CD4-positive, alpha-beta memory T cell (primary cell): ENCODE results near the gene LIPG. TPM values are rescaled to one million over a fixed set of nuclear protein-coding genes. Genes with fewer than 3 reads are reported as not detected.

ENCODE experiments used
- CTCF ChIA-PET: fragments of 350-600 bp; sonication (Branson Sonifier 250); formaldehyde crosslinking; loops from one replicate; lab custom pipeline; 2021; ENCODE audit warnings: inconsistent platforms; ENCODE audit not compliant: partially characterized antibody; lab: Charles Lee
- POLR2A ChIA-PET: fragments of 350-600 bp; sonication (Branson Sonifier 250); formaldehyde crosslinking; loops from one replicate; lab custom pipeline; 2021; ENCODE audit not compliant: partially characterized antibody; lab: Charles Lee
- DNase-seq, 5 donors: peaks; one replicate each; pipeline versions ENCODE4 v3.0.0 to v3.0.0-alpha.2; 2020 to 2022; ENCODE audit warnings: mixed read lengths in 1 of 5
- H3K27ac ChIP-seq: one replicate; pipeline ENCODE4 v1.7.0; 2013; ENCODE audit warnings: low read depth, low read length
- H3K27me3 ChIP-seq: 2 replicates; pipeline ENCODE4 v1.7.0; 2013; ENCODE audit warnings: mild to moderate bottlenecking, low read length, moderate library complexity; ENCODE audit not compliant: insufficient read depth
- H3K36me3 ChIP-seq: 2 replicates; pipeline ENCODE4 v1.7.0; 2013; ENCODE audit warnings: mild to moderate bottlenecking, low read length, moderate library complexity; ENCODE audit not compliant: insufficient read depth
- H3K4me1 ChIP-seq: 2 replicates; pipeline ENCODE4 v1.7.0; 2013; ENCODE audit warnings: mild to moderate bottlenecking, low read length, moderate library complexity; ENCODE audit not compliant: insufficient read depth
- H3K4me3 ChIP-seq, 2 donors: one replicate each; pipeline ENCODE4 v1.7.0; 2013; ENCODE audit warnings: low read length in 2 of 2, mild to moderate bottlenecking in 1 of 2
- H3K9me3 ChIP-seq, 2 donors: one replicate each; pipeline ENCODE4 v1.7.0; 2013; ENCODE audit warnings: low read length in 2 of 2, control low read depth in 1 of 2; ENCODE audit not compliant: control insufficient read depth in 1 of 2
- H3K27ac Mint-ChIP-seq, 7 donors: one replicate each; pipeline ENCODE4 v1.8.0; 2020 to 2021; ENCODE audit warnings: mixed read lengths in 7 of 7, mild to moderate bottlenecking in 6 of 7, inconsistent platforms in 3 of 7, moderate library complexity in 3 of 7
- H3K27me3 Mint-ChIP-seq, 2 donors: one replicate each; pipeline ENCODE4 v1.8.0; 2020 to 2021; ENCODE audit warnings: mixed read lengths in 2 of 2
- H3K36me3 Mint-ChIP-seq, 2 donors: one replicate each; pipeline ENCODE4 v1.8.0; 2020 to 2021; ENCODE audit warnings: mixed read lengths in 2 of 2, inconsistent platforms in 1 of 2, mild to moderate bottlenecking in 1 of 2
- H3K4me1 Mint-ChIP-seq, 4 donors: one replicate each; pipeline ENCODE4 v1.8.0; 2020 to 2021; ENCODE audit warnings: mixed read lengths in 4 of 4, mild to moderate bottlenecking in 1 of 4
- H3K4me3 Mint-ChIP-seq, 8 donors: one replicate each; pipeline ENCODE4 v1.8.0; 2020 to 2021; ENCODE audit warnings: mixed read lengths in 8 of 8, mild to moderate bottlenecking in 7 of 8, moderate library complexity in 6 of 8, inconsistent platforms in 3 of 8
- H3K9me3 Mint-ChIP-seq, 8 donors: one replicate each; pipeline ENCODE4 v1.8.0; 2020 to 2021; ENCODE audit warnings: mixed read lengths in 8 of 8, mild to moderate bottlenecking in 5 of 8, inconsistent platforms in 3 of 8, moderate library complexity in 1 of 8
- intact Hi-C: fragments of 100-400 bp; cut with micrococcal nuclease; formaldehyde crosslinking; loops from one replicate; pipeline ENCODE4 v1.15.1; 2023
- polyA plus RNA-seq, 2 donors: library from polyadenylated mRNA; unstranded; fragments of 300-500 nt; fragmentation: Illumina TruSeq; gene quantifications; one replicate each; pipeline ENCODE4 v1.2.3, GENCODE V29; 2021
- total RNA-seq, 2 experiments: library from RNA; stranded (reverse); gene quantifications; one replicate each; pipeline ENCODE4 v1.2.3, GENCODE V29; 2021

Gene LIPG
- total and polyA plus RNA-seq, 4 experiments from 2014 or later = not detected

GRCh38 chr18:49591775-49592174 is 29.9 kb downstream of the LIPG start:
- no peak for DNase-seq
- no peaks in the 10 kb centered on the region for H3K36me3 Mint-ChIP-seq
- POLR2A ChIA-PET = no interaction called here
- Histone ChIP-seq H3K4me1 (no peaks in the 10 kb centered on the region), H3K4me3 (no peak overlapping the region), H3K27me3 (no peaks in the 10 kb centered on the region), H3K9me3 (no peaks in the 10 kb centered on the region), H3K36me3 (no peaks in the 10 kb centered on the region), H3K27ac (no peak overlapping the region)
- no peak overlapping the region for H3K27ac Mint-ChIP-seq
- H3K4me1 Mint-ChIP-seq = peaks cover 0 to 1% (median 0%) of the 10 kb centered on the region in 4 donors
- H3K4me3 Mint-ChIP-seq = no peak overlapping the region
- H3K9me3 Mint-ChIP-seq = no peaks in the 10 kb centered on the region
- H3K27me3 Mint-ChIP-seq = peaks cover 8 to 12% of the 10 kb centered on the region in 2 donors
- CTCF ChIA-PET = interaction anchor here (1.0 kb wide), 1 partner anchor 267 kb away, joined by 3 read pairs; no protein-coding TSS in a partner anchor
- intact Hi-C loops = no loop called here

- POLR2A ChIA-PET = no interaction called here
- H3K9me3 ChIP-seq = no peaks in the 10 kb centered on the region
- Mint-ChIP-seq H3K27ac (no peak overlapping the region), H3K4me3 (no peak overlapping the region), H3K27me3 (peaks cover 11 to 26% of the 10 kb centered on the region in 2 donors), H3K36me3 (no peaks in the 10 kb centered on the region), H3K9me3 (no peaks in the 10 kb centered on the region), H3K4me1 (peaks cover 0 to 4% (median under 1%) of the 10 kb centered on the region in 4 donors)
- no peak overlapping the region for H3K4me3 ChIP-seq
- H3K36me3 ChIP-seq = no peaks in the 10 kb centered on the region
- CTCF ChIA-PET = no interaction called here
- H3K27ac ChIP-seq = no peak overlapping the region
- no peak for DNase-seq
- intact Hi-C loops = no loop called here
- H3K4me1 ChIP-seq = no peaks in the 10 kb centered on the region
- no peaks in the 10 kb centered on the region for H3K27me3 ChIP-seq
Observed at GRCh38 chr18:49596687-49597086, 34.8 kb downstream of the LIPG start.

- ChIA-PET CTCF (no interaction called here), POLR2A (no interaction called here)
- peaks cover 0 to 4% (median under 1%) of the 10 kb centered on the region in 4 donors for H3K4me1 Mint-ChIP-seq
- no peak overlapping the region for H3K27ac ChIP-seq
- H3K36me3 Mint-ChIP-seq = no peaks in the 10 kb centered on the region
- DNase-seq = no peak
- no peak overlapping the region for H3K27ac Mint-ChIP-seq
- no peaks in the 10 kb centered on the region for H3K9me3 Mint-ChIP-seq
- no peaks in the 10 kb centered on the region for H3K4me1 ChIP-seq
- H3K36me3 ChIP-seq = no peaks in the 10 kb centered on the region
- H3K27me3 ChIP-seq = no peaks in the 10 kb centered on the region
- intact Hi-C loops = no loop called here
- H3K4me3 Mint-ChIP-seq = no peak overlapping the region
- H3K4me3 ChIP-seq = no peak overlapping the region
- H3K9me3 ChIP-seq = no peaks in the 10 kb centered on the region
- peaks cover 10 to 28% of the 10 kb centered on the region in 2 donors for H3K27me3 Mint-ChIP-seq
Observed at GRCh38 chr18:49597157-49597931, 35.5 kb downstream of the LIPG start.

GRCh38 chr18:49601211-49601610 is 39.4 kb downstream of the LIPG start:
- no peaks in the 10 kb centered on the region for H3K4me1 ChIP-seq
- no peaks in the 10 kb centered on the region for H3K36me3 ChIP-seq
- Mint-ChIP-seq H3K27me3 (peaks cover 14 to 33% of the 10 kb centered on the region in 2 donors), H3K4me1 (peaks cover 0 to 4% (median under 1%) of the 10 kb centered on the region in 4 donors), H3K36me3 (no peaks in the 10 kb centered on the region), H3K4me3 (no peak overlapping the region), H3K9me3 (peaks cover 0 to 16% (median 10%) of the 10 kb centered on the region in 8 donors), H3K27ac (no peak overlapping the region)
- no peak overlapping the region for H3K27ac ChIP-seq
- POLR2A ChIA-PET = no interaction called here
- no peaks in the 10 kb centered on the region for H3K27me3 ChIP-seq
- H3K9me3 ChIP-seq = no peaks in the 10 kb centered on the region
- intact Hi-C loops = no loop called here
- CTCF ChIA-PET = interaction anchor here (1.4 kb wide), 1 partner anchor 15 kb away, joined by 3 read pairs; no protein-coding TSS in a partner anchor
- DNase-seq = no peak
- H3K4me3 ChIP-seq = no peak overlapping the region

GRCh38 chr18:49608366-49609255 is 46.8 kb downstream of the LIPG start:
- Mint-ChIP-seq H3K36me3 (no peaks in the 10 kb centered on the region), H3K9me3 (peaks cover 0 to 16% (median 10%) of the 10 kb centered on the region in 8 donors), H3K27ac (peak overlapping the region in 1 of 7 donors; percentile 2), H3K27me3 (peaks cover 8 to 12% of the 10 kb centered on the region in 2 donors), H3K4me1 (no peaks in the 10 kb centered on the region), H3K4me3 (no peak overlapping the region)
- intact Hi-C loops = no loop called here
- H3K27me3 ChIP-seq = no peaks in the 10 kb centered on the region
- no peak overlapping the region for H3K4me3 ChIP-seq
- POLR2A ChIA-PET = no interaction called here
- H3K36me3 ChIP-seq = no peaks in the 10 kb centered on the region
- CTCF ChIA-PET = no interaction called here
- no peak overlapping the region for H3K27ac ChIP-seq
- DNase-seq = no peak
- H3K9me3 ChIP-seq = no peaks in the 10 kb centered on the region
- no peaks in the 10 kb centered on the region for H3K4me1 ChIP-seq

- H3K4me1 Mint-ChIP-seq = no peaks in the 10 kb centered on the region
- no peaks in the 10 kb centered on the region for H3K4me1 ChIP-seq
- H3K9me3 ChIP-seq = no peaks in the 10 kb centered on the region
- peaks cover 5 to 11% of the 10 kb centered on the region in 2 donors for H3K27me3 Mint-ChIP-seq
- H3K36me3 ChIP-seq = no peaks in the 10 kb centered on the region
- H3K9me3 Mint-ChIP-seq = peaks cover 0 to 13% (median 9%) of the 10 kb centered on the region in 8 donors
- no peak overlapping the region for H3K4me3 Mint-ChIP-seq
- no peak overlapping the region for H3K27ac Mint-ChIP-seq
- ChIA-PET CTCF (no interaction called here), POLR2A (no interaction called here)
- no peaks in the 10 kb centered on the region for H3K36me3 Mint-ChIP-seq
- no peak overlapping the region for H3K27ac ChIP-seq
- intact Hi-C loops = no loop called here
- no peaks in the 10 kb centered on the region for H3K27me3 ChIP-seq
- H3K4me3 ChIP-seq = no peak overlapping the region
- no peak for DNase-seq
Observed at GRCh38 chr18:49609256-49610021, 47.6 kb downstream of the LIPG start.
